NCI-H1105 (cell line): ENCODE data around the gene BOLA3.
"Not testable (repeated sequence)": the region's sequence is repeated elsewhere in the genome, so short reads cannot be mapped to it uniquely, and the experiment has no call there.

Source experiments
- DNase-seq: peaks from one replicate; lab custom pipeline; 2025; lab: John Stamatoyannopoulos, UW

Gene BOLA3

GRCh38 chr2:74101574-74102300, 46.0 kb downstream of the BOLA3 start:
- no peak for DNase-seq

GRCh38 chr2:74100254-74101216, 47.2 kb downstream of the BOLA3 start:
- no peak for DNase-seq

GRCh38 chr2:74099835-74100234, 47.9 kb downstream of the BOLA3 start:
- no peak for DNase-seq

GRCh38 chr2:74099271-74099670, 48.4 kb downstream of the BOLA3 start:
- DNase-seq: no peak

- DNase-seq: no peak
Measured at GRCh38 chr2:74097574-74097973, 50.1 kb downstream of the BOLA3 start.

GRCh38 chr2:74096052-74096451, 51.7 kb downstream of the BOLA3 start:
- no peak for DNase-seq

- no peak for DNase-seq
Measured at GRCh38 chr2:74095632-74096031, 52.1 kb downstream of the BOLA3 start.

- DNase-seq: no peak
Measured at GRCh38 chr2:74094291-74094690, 53.4 kb downstream of the BOLA3 start.

- DNase-seq: no peak
Measured at GRCh38 chr2:74093840-74094239, 53.9 kb downstream of the BOLA3 start.

GRCh38 chr2:74093426-74093825, 54.3 kb downstream of the BOLA3 start:
- no peak for DNase-seq

- no peak for DNase-seq
Measured at GRCh38 chr2:74092275-74092674, 55.4 kb downstream of the BOLA3 start.

GRCh38 chr2:74091391-74091790, 56.3 kb downstream of the BOLA3 start:
- DNase-seq: no peak

GRCh38 chr2:74089816-74090745, 57.6 kb downstream of the BOLA3 start:
- no peak for DNase-seq

GRCh38 chr2:74088676-74089075, 59.0 kb downstream of the BOLA3 start:
- DNase-seq: not testable (repeated sequence)

GRCh38 chr2:74087696-74088095, 60.0 kb downstream of the BOLA3 start:
- no peak for DNase-seq

- DNase-seq: no peak
Measured at GRCh38 chr2:74086021-74086420, 61.7 kb downstream of the BOLA3 start.
